ENCODE results near the gene ABHD8. TPM values are rescaled to one million over a fixed set of nuclear protein-coding genes. Genes with fewer than 3 reads are reported as not detected.

ABHD8 gene
- total and polyA plus RNA-seq, 2 of the 13 experiments (the other 11 are each of a cell fraction or from before 2014, with no cell fraction given) = 6.3 to 7.2 TPM

- TF ChIP-seq ZXDC (CRISPR knock-in tag; IDR thresholded peaks at IDR 0.05) = no peak
- TF ChIP-seq GABPB1 (CRISPR knock-in tag; IDR thresholded peaks at IDR 0.05) = peak; percentile 15; the same call in 1 of the 2 replicates
- 0 out of 2 replicates have a peak, but pooled peaks have one; percentile 25 for TF ChIP-seq SOX5 (CRISPR knock-in tag; IDR thresholded peaks at IDR 0.05; ENCODE audit: borderline replicate concordance)
- TF ChIP-seq KIAA2018 (CRISPR knock-in tag; IDR thresholded peaks at IDR 0.05; ENCODE audit: borderline replicate concordance) = no peak
- peak; percentile 20; the same call in 1 of the 2 replicates for TF ChIP-seq CTCF (CRISPR knock-in tag; IDR thresholded peaks at IDR 0.05)
- no peak for TF ChIP-seq KAT7 (CRISPR knock-in tag; IDR thresholded peaks at IDR 0.05; ENCODE audit: borderline replicate concordance)
- no peak for TF ChIP-seq CBX5 (CRISPR knock-in tag; IDR thresholded peaks at IDR 0.05; ENCODE audit: borderline replicate concordance)
- no peak for TF ChIP-seq FOSL1 (CRISPR knock-in tag; IDR thresholded peaks at IDR 0.05; ENCODE audit: borderline replicate concordance)
- no peak for TF ChIP-seq GABPA (IDR thresholded peaks at IDR 0.05; ENCODE audit: low read depth, low read length)
- peak; percentile 48 for TF ChIP-seq GABPA (CRISPR knock-in tag; IDR thresholded peaks at IDR 0.05; ENCODE audit: low read depth)
Observed at GRCh38 chr19:17348700-17349099, 45.5 kb upstream of the ABHD8 start (continued).
